ENCODE data around the gene TNFRSF4. TPM values are rescaled to one million over a fixed set of nuclear protein-coding genes. Genes with fewer than 3 reads are reported as not detected.

The TNFRSF4 gene
- total RNA-seq, 1 donor from 2014 or later, result not detected

GRCh38 chr1:1215881-1216605 is 2.1 kb upstream of the TNFRSF4 start:
- no peak overlapping the region for H2AFZ ChIP-seq (replicated peaks)
- H3K9me3 ChIP-seq (ENCODE audit: low read depth), result no peaks in the 10 kb centered on the region
- TF ChIP-seq EZH2phosphoT487 (IDR thresholded peaks at IDR 0.05), result no peak
- no peak for TF ChIP-seq CTCF (IDR thresholded peaks at IDR 0.05)
- no peak for TF ChIP-seq EZH2 (IDR thresholded peaks at IDR 0.05)
- H3K27ac Mint-ChIP-seq, result no peak overlapping the region
- H3K79me2 ChIP-seq (ENCODE audit: low read depth), result no peaks in the 10 kb centered on the region
- peaks cover 5% of the 10 kb centered on the region for H3K27me3 Mint-ChIP-seq (ENCODE audit: insufficient read depth, low read depth)
- no peak for DNase-seq (ENCODE audit: low spot score)
- no peaks in the 10 kb centered on the region for H3K4me1 Mint-ChIP-seq
- no peaks in the 10 kb centered on the region for H4K20me1 ChIP-seq (ENCODE audit: low read depth)
- H3K36me3 ChIP-seq, result no peaks in the 10 kb centered on the region
- H3K4me2 ChIP-seq, result no peak overlapping the region
- H3K27me3 ChIP-seq, result no peaks in the 10 kb centered on the region
- H3K4me1 ChIP-seq, result no peaks in the 10 kb centered on the region
- no peak overlapping the region for H3K27ac ChIP-seq
- no peak overlapping the region for H3K9ac ChIP-seq
- no peak overlapping the region for H3K4me3 Mint-ChIP-seq
- H3K36me3 Mint-ChIP-seq, result peaks cover 7% of the 10 kb centered on the region
- H3F3A ChIP-seq (ENCODE audit: low read depth), result no peaks in the 10 kb centered on the region
- no peaks in the 10 kb centered on the region for H3K9me3 Mint-ChIP-seq
- no peak overlapping the region for H3K4me3 ChIP-seq

- Histone ChIP-seq H4K20me1 (ENCODE audit: low read depth) (no peaks in the 10 kb centered on the region), H3K4me2 (no peak overlapping the region), H3K79me2 (ENCODE audit: low read depth) (no peaks in the 10 kb centered on the region), H3K27me3 (no peaks in the 10 kb centered on the region), H3K9ac (no peak overlapping the region), H3K4me1 (no peaks in the 10 kb centered on the region), H3K4me3 (no peak overlapping the region), H3F3A (ENCODE audit: low read depth) (no peaks in the 10 kb centered on the region), H3K36me3 (no peaks in the 10 kb centered on the region), H3K27ac (no peak overlapping the region), H3K9me3 (ENCODE audit: low read depth) (no peaks in the 10 kb centered on the region), H2AFZ (replicated peaks) (no peak overlapping the region)
- DNase-seq (ENCODE audit: low spot score), result no peak
- Mint-ChIP-seq H3K36me3 (peaks cover 2% of the 10 kb centered on the region), H3K4me3 (no peak overlapping the region), H3K4me1 (no peaks in the 10 kb centered on the region), H3K9me3 (no peaks in the 10 kb centered on the region), H3K27ac (peak overlapping the region; percentile 63), H3K27me3 (ENCODE audit: insufficient read depth, low read depth) (peaks cover 4% of the 10 kb centered on the region)
- TF ChIP-seq CTCF (IDR thresholded peaks at IDR 0.05), result no peak
- no peak for TF ChIP-seq EZH2phosphoT487 (IDR thresholded peaks at IDR 0.05)
- no peak for TF ChIP-seq EZH2 (IDR thresholded peaks at IDR 0.05)
These were observed 1.2 kb upstream of the TNFRSF4 start for GRCh38 chr1:1215080-1215676.

DNA sequence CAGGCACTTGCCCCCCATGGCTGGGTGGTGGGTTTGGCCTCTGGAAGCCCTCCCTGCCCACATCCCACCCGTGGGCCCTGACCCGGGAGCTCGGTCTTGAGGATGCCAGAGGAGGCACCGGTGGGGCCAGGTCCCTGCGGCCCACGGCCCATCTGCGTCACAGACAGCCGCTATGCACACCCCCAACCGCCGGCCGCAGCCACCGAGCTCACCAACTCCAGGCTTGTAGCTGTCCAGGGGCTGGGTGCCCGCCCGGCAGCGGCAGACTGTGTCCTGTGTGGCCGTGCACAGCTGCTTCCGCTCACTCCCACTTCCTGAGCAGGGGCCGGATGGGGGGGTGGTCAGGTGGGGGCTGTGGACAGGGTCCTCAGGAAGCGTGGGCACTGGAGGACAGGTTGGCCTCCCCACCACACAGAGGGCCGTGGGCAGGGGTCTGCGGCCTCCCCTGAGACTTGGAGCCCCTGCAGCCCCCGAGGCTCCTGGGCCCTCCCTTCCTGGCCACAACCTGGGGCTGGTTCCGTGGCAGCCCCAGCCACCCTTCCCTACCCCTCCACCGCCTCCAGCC is 1.1 kb downstream of the TNFRSF4 start:
- Histone ChIP-seq H4K20me1 (ENCODE audit: low read depth) (no peaks in the 10 kb centered on the region), H2AFZ (replicated peaks) (no peak overlapping the region), H3K27ac (no peak overlapping the region), H3K27me3 (peaks cover 1% of the 10 kb centered on the region), H3K9ac (no peak overlapping the region), H3K4me3 (no peak overlapping the region), H3K4me1 (no peaks in the 10 kb centered on the region), H3K79me2 (ENCODE audit: low read depth) (no peaks in the 10 kb centered on the region), H3K9me3 (ENCODE audit: low read depth) (no peaks in the 10 kb centered on the region), H3K4me2 (no peak overlapping the region), H3K36me3 (no peaks in the 10 kb centered on the region), H3F3A (ENCODE audit: low read depth) (no peaks in the 10 kb centered on the region)
- H3K36me3 Mint-ChIP-seq, result peaks cover 2% of the 10 kb centered on the region
- no peak overlapping the region for H3K27ac Mint-ChIP-seq
- TF ChIP-seq EZH2phosphoT487 (IDR thresholded peaks at IDR 0.05), result no peak
- no peak for TF ChIP-seq EZH2 (IDR thresholded peaks at IDR 0.05)
- no peak for TF ChIP-seq CTCF (IDR thresholded peaks at IDR 0.05)
- H3K4me1 Mint-ChIP-seq, result no peaks in the 10 kb centered on the region
- H3K4me3 Mint-ChIP-seq, result no peak overlapping the region
- no peak for DNase-seq (ENCODE audit: low spot score)
- no peaks in the 10 kb centered on the region for H3K9me3 Mint-ChIP-seq
- peaks cover 4% of the 10 kb centered on the region for H3K27me3 Mint-ChIP-seq (ENCODE audit: insufficient read depth, low read depth)
